ENCODE data around the gene DENND1C. TPM values are rescaled to one million over a fixed set of nuclear protein-coding genes. Genes with fewer than 3 reads are reported as not detected.

DENND1C gene
- total and polyA plus RNA-seq, 9 of the 15 experiments (the other 6 are each of a cell fraction or from before 2014, with no cell fraction given) = 0.03 to 1.2 (median 0.32) TPM; not detected in 1

GRCh38 chr19:6424939-6425731 is 56.5 kb downstream of the DENND1C start (continued):
- TF ChIP-seq BRF2 (IDR thresholded peaks at IDR 0.05; ENCODE audit: borderline replicate concordance, insufficient read depth, insufficient read length) (no peak), ZNF764 (CRISPR knock-in tag; IDR thresholded peaks at IDR 0.05; ENCODE audit: low read depth) (no peak), HBP1 (CRISPR knock-in tag; IDR thresholded peaks at IDR 0.05) (0 out of 2 replicates have a peak, but pooled peaks have one; percentile 57), DEAF1 (CRISPR knock-in tag; IDR thresholded peaks at IDR 0.05) (no peak), SNIP1 (IDR thresholded peaks at IDR 0.05; ENCODE audit: low read depth) (no peak), ZNF140 (CRISPR knock-in tag; IDR thresholded peaks at IDR 0.05) (no peak), CBX3 (IDR thresholded peaks at IDR 0.05; ENCODE audit: borderline replicate concordance in 1 of 2, low read length in 2 of 2) (peak in 1 of 2 experiments; percentile 97; a peak in 2 of 3 replicates), ZBTB11 (CRISPR knock-in tag; IDR thresholded peaks at IDR 0.05) (peak in 1 of 3 experiments; percentile 68; a peak in 2 of 6 replicates), CXXC5 (CRISPR knock-in tag; IDR thresholded peaks at IDR 0.05) (peak; percentile 74), HSF4 (CRISPR knock-in tag; IDR thresholded peaks at IDR 0.05; ENCODE audit: borderline replicate concordance) (no peak), ID3 (CRISPR knock-in tag; IDR thresholded peaks at IDR 0.05) (no peak), ID3 (tag; IDR thresholded peaks at IDR 0.05) (peak; percentile 97), KLF6 (CRISPR knock-in tag; IDR thresholded peaks at IDR 0.05; ENCODE audit: borderline replicate concordance) (peak; percentile 78; the same call in 1 of the 2 replicates), NBN (IDR thresholded peaks at IDR 0.05; ENCODE audit: low read depth) (no peak), TAF7 (tag; IDR thresholded peaks at IDR 0.05) (no peak)
- TF ChIP-seq, protein P1, sequence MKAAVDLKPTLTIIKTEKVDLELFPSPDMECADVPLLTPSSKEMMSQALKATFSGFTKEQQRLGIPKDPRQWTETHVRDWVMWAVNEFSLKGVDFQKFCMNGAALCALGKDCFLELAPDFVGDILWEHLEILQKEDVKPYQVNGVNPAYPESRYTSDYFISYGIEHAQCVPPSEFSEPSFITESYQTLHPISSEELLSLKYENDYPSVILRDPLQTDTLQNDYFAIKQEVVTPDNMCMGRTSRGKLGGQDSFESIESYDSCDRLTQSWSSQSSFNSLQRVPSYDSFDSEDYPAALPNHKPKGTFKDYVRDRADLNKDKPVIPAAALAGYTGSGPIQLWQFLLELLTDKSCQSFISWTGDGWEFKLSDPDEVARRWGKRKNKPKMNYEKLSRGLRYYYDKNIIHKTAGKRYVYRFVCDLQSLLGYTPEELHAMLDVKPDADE (conservative IDR thresholded peaks at IDR 0.05; ENCODE audit: control insufficient read depth, low read depth, low read length) = peak; percentile 73

Data from K562 (cell line).